Mesenteric fat pad (tissue), 1 donor: ENCODE results near the gene CD48. TPM values are rescaled to one million over a fixed set of nuclear protein-coding genes. Genes with fewer than 3 reads are reported as not detected.

Experiments used
- DNase-seq: peaks from one replicate; pipeline ENCODE4 v3.0.0-alpha.2; 2020; ENCODE audit warnings: low spot score
- total RNA-seq: library from RNA; stranded (reverse); fragmentation: NEBNext Ultra II Directional; extraction: Animal tissue kit (Norgen Biotek cat#: 25700); gene quantifications from one replicate; pipeline ENCODE4 v1.2.1, GENCODE V29; 2021
- donor health status: DM: yes; HTN: yes; CAD: no.

The CD48 gene
- total RNA-seq, 1 donor from 2014 or later, result 5.3 TPM

GRCh38 chr1:160680399-160680798 lies 31.2 kb downstream of the CD48 start:
- no peak for DNase-seq

- no peak for DNase-seq
Measured at GRCh38 chr1:160679893-160680292, 31.7 kb downstream of the CD48 start.

- DNase-seq, result no peak
Measured at GRCh38 chr1:160676869-160677597, 34.6 kb downstream of the CD48 start.

GRCh38 chr1:160675641-160676410 lies 35.8 kb downstream of the CD48 start:
- no peak for DNase-seq

GRCh38 chr1:160674415-160674814 lies 37.2 kb downstream of the CD48 start:
- DNase-seq, result no peak

GRCh38 chr1:160672789-160673695 lies 38.6 kb downstream of the CD48 start:
- no peak for DNase-seq

- no peak for DNase-seq
Measured at GRCh38 chr1:160671603-160672517, 39.8 kb downstream of the CD48 start.

GRCh38 chr1:160670701-160671100 lies 40.9 kb downstream of the CD48 start:
- DNase-seq, result no peak

GRCh38 chr1:160669802-160670201 lies 41.8 kb downstream of the CD48 start:
- no peak for DNase-seq

- DNase-seq, result no peak
Measured at GRCh38 chr1:160669276-160669675, 42.3 kb downstream of the CD48 start.

GRCh38 chr1:160667896-160668295 lies 43.7 kb downstream of the CD48 start:
- DNase-seq, result no peak

GRCh38 chr1:160666079-160666442 lies 45.6 kb downstream of the CD48 start:
- no peak for DNase-seq

GRCh38 chr1:160665330-160666078 lies 46.1 kb downstream of the CD48 start:
- DNase-seq, result no peak

- no peak for DNase-seq
Measured at GRCh38 chr1:160664573-160665051, 47.0 kb downstream of the CD48 start.

GRCh38 chr1:160662910-160663309 lies 48.7 kb downstream of the CD48 start:
- DNase-seq, result no peak

GRCh38 chr1:160659566-160659965 lies 52.1 kb downstream of the CD48 start:
- no peak for DNase-seq

- DNase-seq, result no peak
Measured at GRCh38 chr1:160658814-160659193, 52.8 kb downstream of the CD48 start.

- no peak for DNase-seq
Measured at GRCh38 chr1:160658162-160658813, 53.3 kb downstream of the CD48 start.

GRCh38 chr1:160657250-160657781 lies 54.3 kb downstream of the CD48 start:
- DNase-seq, result no peak
